Mesenchymal stem cell (in vitro differentiated cells and primary cell): ENCODE data around the gene LRRC14B.

Source experiments
- DNase-seq: peaks from one replicate; pipeline ENCODE4 v3.0.0-alpha.2; 2013
- H2AFZ ChIP-seq: one replicate; pipeline ENCODE4 v1.6.1; 2013; ENCODE audit warnings: low read depth, mild to moderate bottlenecking, control low read depth, inconsistent platforms, low read length, moderate library complexity
- H2AK5ac ChIP-seq: 2 replicates; pipeline ENCODE4 v1.6.1; 2013; ENCODE audit warnings: low read length, moderate library complexity, mild to moderate bottlenecking, inconsistent platforms; ENCODE audit not compliant: severe bottlenecking
- H2BK120ac ChIP-seq: one replicate; pipeline ENCODE4 v1.6.1; 2013; ENCODE audit warnings: low read depth, mild to moderate bottlenecking, inconsistent platforms, low read length, moderate library complexity
- H2BK12ac ChIP-seq, 2 experiments: one replicate each; pipeline ENCODE4 v1.6.1; 2013; ENCODE audit warnings: inconsistent platforms in 2 of 2, low read length in 2 of 2, mild to moderate bottlenecking in 2 of 2, moderate library complexity in 2 of 2, control low read depth in 1 of 2
- H2BK15ac ChIP-seq: one replicate; pipeline ENCODE4 v1.6.1; 2013; ENCODE audit warnings: mild to moderate bottlenecking, low read depth, inconsistent platforms; ENCODE audit not compliant: poor library complexity, severe bottlenecking
- H2BK5ac ChIP-seq: 2 replicates; pipeline ENCODE4 v1.6.1; 2013; ENCODE audit warnings: low read depth, mild to moderate bottlenecking, low read length, control low read depth, inconsistent platforms; ENCODE audit not compliant: poor library complexity, severe bottlenecking
- H3K14ac ChIP-seq, 2 experiments: one replicate each; pipeline ENCODE4 v1.6.1; 2013; ENCODE audit warnings: inconsistent platforms in 2 of 2, low read length in 2 of 2, control low read depth in 1 of 2, mild to moderate bottlenecking in 1 of 2, moderate library complexity in 1 of 2
- H3K18ac ChIP-seq, 2 experiments: one replicate each; pipeline ENCODE4 v1.6.1; 2013; ENCODE audit warnings: inconsistent platforms in 2 of 2, low read length in 2 of 2, control low read depth in 1 of 2, low read depth in 1 of 2, mild to moderate bottlenecking in 1 of 2
- H3K23ac ChIP-seq, 2 experiments: one replicate each; pipeline ENCODE4 v1.6.1; 2013; ENCODE audit warnings: inconsistent platforms in 2 of 2, low read length in 2 of 2, mild to moderate bottlenecking in 2 of 2, moderate library complexity in 2 of 2, control low read depth in 1 of 2
- H3K27ac ChIP-seq: 2 replicates; pipeline ENCODE4 v1.5.1; 2013; ENCODE audit warnings: mild to moderate bottlenecking, moderate library complexity, low read length, control low read depth, inconsistent platforms; ENCODE audit not compliant: poor library complexity, severe bottlenecking
- H3K27me3 ChIP-seq, 2 experiments: 2 replicates each; pipeline versions ENCODE4 v1.6.1 to v1.7.0; 2013; ENCODE audit warnings: low read length in 2 of 2, mild to moderate bottlenecking in 2 of 2, moderate library complexity in 2 of 2, control low read depth in 1 of 2, inconsistent platforms in 1 of 2; ENCODE audit not compliant: control insufficient read depth in 1 of 2, insufficient read depth in 1 of 2
- H3K36me3 ChIP-seq, 2 experiments: 2 replicates each; pipeline versions ENCODE4 v1.6.1 to v1.7.0; 2013; ENCODE audit warnings: low read length in 2 of 2, control low read depth in 1 of 2, inconsistent platforms in 1 of 2, low read depth in 1 of 2, mild to moderate bottlenecking in 1 of 2; ENCODE audit not compliant: insufficient read depth in 2 of 2, control insufficient read depth in 1 of 2
- H3K4ac ChIP-seq, 2 experiments: one replicate each; pipeline ENCODE4 v1.6.1; 2013; ENCODE audit warnings: inconsistent platforms in 2 of 2, low read length in 2 of 2, mild to moderate bottlenecking in 2 of 2, moderate library complexity in 2 of 2, control low read depth in 1 of 2, low read depth in 1 of 2
- H3K4me1 ChIP-seq: 2 replicates; pipeline ENCODE4 v1.6.1; 2013; ENCODE audit warnings: low read depth, low read length, control low read depth; ENCODE audit not compliant: control insufficient read depth, insufficient read depth
- H3K4me2 ChIP-seq: 2 replicates; pipeline ENCODE4 v1.6.1; 2013; ENCODE audit warnings: low read length, mild to moderate bottlenecking, inconsistent platforms; ENCODE audit not compliant: poor library complexity, severe bottlenecking
- H3K4me3 ChIP-seq, 2 experiments: 2 replicates each; pipeline versions ENCODE4 v1.5.1 to v1.7.0; 2013; ENCODE audit warnings: low read length in 2 of 2, mild to moderate bottlenecking in 2 of 2, control low read depth in 1 of 2, low read depth in 1 of 2; ENCODE audit not compliant: insufficient read depth in 1 of 2
- H3K79me1 ChIP-seq: replicated peaks from 2 replicates; pipeline ENCODE4 v1.6.1; 2013; ENCODE audit warnings: mild to moderate bottlenecking, control low read depth, low read length, inconsistent platforms; ENCODE audit not compliant: poor library complexity, severe bottlenecking
- H3K9ac ChIP-seq: 2 replicates; pipeline ENCODE4 v1.7.0; 2013; ENCODE audit warnings: mild to moderate bottlenecking, low read length, moderate library complexity
- H3K9me3 ChIP-seq: 2 replicates; pipeline ENCODE4 v1.7.0; 2013; ENCODE audit warnings: mild to moderate bottlenecking, low read length; ENCODE audit not compliant: control insufficient read depth
- H4K8ac ChIP-seq: one replicate; pipeline ENCODE4 v1.6.1; 2013; ENCODE audit warnings: inconsistent platforms, mild to moderate bottlenecking, low read length, moderate library complexity
- H4K91ac ChIP-seq: one replicate; pipeline ENCODE4 v1.6.1; 2013; ENCODE audit warnings: mild to moderate bottlenecking, low read length, inconsistent platforms
- WGBS: methylation state at CpG from one replicate; pipeline ENCODE4 v1.1.7; 2013; ENCODE audit warnings: mixed read lengths; 5-methylcytosine and 5-hydroxymethylcytosine counted together

Gene LRRC14B

GRCh38 chr5:172421-172820 is 18.9 kb upstream of the LRRC14B start:
- Histone ChIP-seq H3K4me1 (peaks cover 23% of the 10 kb centered on the region), H3K14ac (no peak overlapping the region), H4K8ac (no peak overlapping the region), H3K79me1 (no peaks in the 10 kb centered on the region), H2BK12ac (no peak overlapping the region), H3K4ac (no peak overlapping the region), H3K4me2 (no peak overlapping the region), H2BK15ac (no peak overlapping the region), H3K36me3 (no peaks in the 10 kb centered on the region), H2AFZ (no peak overlapping the region), H4K91ac (no peak overlapping the region), H2BK120ac (no peak overlapping the region), H3K9me3 (no peaks in the 10 kb centered on the region), H3K27ac (no peak overlapping the region), H3K27me3 (peaks cover 0 to 47% of the 10 kb centered on the region in 2 experiments), H2AK5ac (no peak overlapping the region), H2BK5ac (no peak overlapping the region), H3K4me3 (no peak overlapping the region), H3K23ac (no peak overlapping the region), H3K9ac (no peak overlapping the region), H3K18ac (no peak overlapping the region)
- WGBS: 93% methylated on average over 13 of the region's 13 CpGs
- DNase-seq: no peak

- Histone ChIP-seq H3K27me3 (peaks cover 1 to 52% of the 10 kb centered on the region in 2 experiments), H3K4me1 (peaks cover 19% of the 10 kb centered on the region), H3K9me3 (no peaks in the 10 kb centered on the region), H2BK120ac (no peak overlapping the region), H3K79me1 (no peaks in the 10 kb centered on the region), H3K23ac (no peak overlapping the region), H2BK5ac (no peak overlapping the region), H2AK5ac (no peak overlapping the region), H2BK15ac (no peak overlapping the region), H3K9ac (no peak overlapping the region), H4K91ac (no peak overlapping the region), H3K4me2 (no peak overlapping the region), H3K4ac (no peak overlapping the region), H3K18ac (no peak overlapping the region), H3K4me3 (no peak overlapping the region), H2BK12ac (no peak overlapping the region), H4K8ac (no peak overlapping the region), H2AFZ (no peak overlapping the region), H3K36me3 (no peaks in the 10 kb centered on the region), H3K27ac (no peak overlapping the region), H3K14ac (no peak overlapping the region)
- WGBS: 82% methylated on average over 17 of the region's 17 CpGs
- no peak for DNase-seq
These were observed 18.4 kb upstream of the LRRC14B start for GRCh38 chr5:172841-173251.

- Histone ChIP-seq H3K4me1 (peaks cover 15% of the 10 kb centered on the region), H2BK5ac (no peak overlapping the region), H2AFZ (no peak overlapping the region), H2BK15ac (no peak overlapping the region), H3K18ac (no peak overlapping the region), H4K91ac (no peak overlapping the region), H3K4ac (no peak overlapping the region), H3K27ac (no peak overlapping the region), H4K8ac (no peak overlapping the region), H3K9me3 (no peaks in the 10 kb centered on the region), H3K79me1 (no peaks in the 10 kb centered on the region), H3K9ac (no peak overlapping the region), H3K27me3 (peaks cover 5 to 58% of the 10 kb centered on the region in 2 experiments), H3K36me3 (no peaks in the 10 kb centered on the region), H2AK5ac (no peak overlapping the region), H2BK120ac (no peak overlapping the region), H3K14ac (peak overlapping the region in 1 of 2 experiments; percentile 73), H3K4me3 (no peak overlapping the region), H3K4me2 (no peak overlapping the region), H2BK12ac (peak overlapping the region in 1 of 2 experiments; percentile 15), H3K23ac (no peak overlapping the region)
- DNase-seq: no peak
- WGBS: 85% methylated on average over 22 of the region's 22 CpGs
These were observed 17.7 kb upstream of the LRRC14B start for GRCh38 chr5:173392-174290.

GRCh38 chr5:174291-174600 is 17.0 kb upstream of the LRRC14B start:
- no peak overlapping the region for H3K4me2 ChIP-seq
- H3K14ac ChIP-seq: no peak overlapping the region
- H3K79me1 ChIP-seq: no peaks in the 10 kb centered on the region
- no peak overlapping the region for H3K4ac ChIP-seq
- no peak overlapping the region for H3K4me3 ChIP-seq
- no peak overlapping the region for H4K8ac ChIP-seq
- no peak overlapping the region for H3K23ac ChIP-seq
- no peak for DNase-seq
- no peak overlapping the region for H2AFZ ChIP-seq
- no peak overlapping the region for H2AK5ac ChIP-seq
- H2BK15ac ChIP-seq: no peak overlapping the region
- H3K4me1 ChIP-seq: peaks cover 9% of the 10 kb centered on the region
- WGBS: 79% methylated on average over 5 of the region's 5 CpGs
- H3K27ac ChIP-seq: no peak overlapping the region
- H2BK5ac ChIP-seq: no peak overlapping the region
- H4K91ac ChIP-seq: no peak overlapping the region
- peaks cover 5 to 64% of the 10 kb centered on the region in 2 experiments for H3K27me3 ChIP-seq
- H3K18ac ChIP-seq: no peak overlapping the region
- H2BK120ac ChIP-seq: no peak overlapping the region
- no peaks in the 10 kb centered on the region for H3K36me3 ChIP-seq
- H3K9me3 ChIP-seq: no peaks in the 10 kb centered on the region
- no peak overlapping the region for H3K9ac ChIP-seq
- no peak overlapping the region for H2BK12ac ChIP-seq
